Tibial nerve (tissue), 4 donors: ENCODE results near the gene FBL.
"Not testable (repeated sequence)": the region's sequence is repeated elsewhere in the genome, so short reads cannot be mapped to it uniquely, and the experiment has no call there.

Source experiments
- EP300 ChIP-seq, 2 donors: sonication (generic); formaldehyde crosslinking; IDR thresholded peaks; one replicate each; pipeline ENCODE4 v1.6.1; 2017; ENCODE audit warnings: antibody characterized with exemption in 2 of 2, mild to moderate bottlenecking in 1 of 2
- POLR2A ChIP-seq, 2 donors: fragments of 450-650 bp; IDR thresholded peaks; one replicate each; pipeline ENCODE4 v1.6.1; 2017; ENCODE audit warnings: antibody characterized with exemption in 2 of 2, mild to moderate bottlenecking in 2 of 2, moderate library complexity in 2 of 2
- TF ChIP-seq, protein P1 (sequence below), 5 experiments: fragments of 200-600 bp in 3 of 5; fragments of 450-650 bp in 2 of 5; sonication (generic) in 3 of 5; IDR thresholded peaks; one replicate each; pipeline ENCODE4 v1.5.1; 2016 to 2019; ENCODE audit warnings: antibody characterized with exemption in 5 of 5, mild to moderate bottlenecking in 3 of 5, moderate library complexity in 2 of 5

DNA sequence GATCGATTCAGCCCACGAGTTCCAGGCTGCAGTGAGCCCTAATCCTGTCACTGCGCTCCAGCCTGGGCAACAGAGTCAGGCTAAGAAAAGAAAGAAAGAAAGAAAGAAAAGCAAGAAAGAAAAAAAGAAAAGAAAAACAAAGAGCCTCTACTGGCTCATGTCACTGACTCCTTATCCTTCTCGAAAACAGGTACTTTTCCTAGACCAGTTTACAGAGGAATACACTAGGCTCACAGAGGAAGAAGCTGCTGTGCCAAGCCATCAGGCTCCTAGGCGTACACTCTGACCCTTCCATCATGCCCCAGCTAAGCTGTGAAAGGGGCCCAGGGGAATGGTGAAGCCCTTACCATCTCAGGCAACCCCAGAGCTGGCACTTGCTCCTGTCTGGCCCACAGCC, 46.3 kb upstream of the FBL start:
- TF ChIP-seq, protein P1, sequence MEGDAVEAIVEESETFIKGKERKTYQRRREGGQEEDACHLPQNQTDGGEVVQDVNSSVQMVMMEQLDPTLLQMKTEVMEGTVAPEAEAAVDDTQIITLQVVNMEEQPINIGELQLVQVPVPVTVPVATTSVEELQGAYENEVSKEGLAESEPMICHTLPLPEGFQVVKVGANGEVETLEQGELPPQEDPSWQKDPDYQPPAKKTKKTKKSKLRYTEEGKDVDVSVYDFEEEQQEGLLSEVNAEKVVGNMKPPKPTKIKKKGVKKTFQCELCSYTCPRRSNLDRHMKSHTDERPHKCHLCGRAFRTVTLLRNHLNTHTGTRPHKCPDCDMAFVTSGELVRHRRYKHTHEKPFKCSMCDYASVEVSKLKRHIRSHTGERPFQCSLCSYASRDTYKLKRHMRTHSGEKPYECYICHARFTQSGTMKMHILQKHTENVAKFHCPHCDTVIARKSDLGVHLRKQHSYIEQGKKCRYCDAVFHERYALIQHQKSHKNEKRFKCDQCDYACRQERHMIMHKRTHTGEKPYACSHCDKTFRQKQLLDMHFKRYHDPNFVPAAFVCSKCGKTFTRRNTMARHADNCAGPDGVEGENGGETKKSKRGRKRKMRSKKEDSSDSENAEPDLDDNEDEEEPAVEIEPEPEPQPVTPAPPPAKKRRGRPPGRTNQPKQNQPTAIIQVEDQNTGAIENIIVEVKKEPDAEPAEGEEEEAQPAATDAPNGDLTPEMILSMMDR (IDR thresholded peaks at IDR 0.05), result not testable (repeated sequence)
- not testable (repeated sequence) for TF ChIP-seq POLR2A, EP300 (IDR thresholded peaks at IDR 0.05)
